Measurements from ENCODE around the gene PARM1.

DNA sequence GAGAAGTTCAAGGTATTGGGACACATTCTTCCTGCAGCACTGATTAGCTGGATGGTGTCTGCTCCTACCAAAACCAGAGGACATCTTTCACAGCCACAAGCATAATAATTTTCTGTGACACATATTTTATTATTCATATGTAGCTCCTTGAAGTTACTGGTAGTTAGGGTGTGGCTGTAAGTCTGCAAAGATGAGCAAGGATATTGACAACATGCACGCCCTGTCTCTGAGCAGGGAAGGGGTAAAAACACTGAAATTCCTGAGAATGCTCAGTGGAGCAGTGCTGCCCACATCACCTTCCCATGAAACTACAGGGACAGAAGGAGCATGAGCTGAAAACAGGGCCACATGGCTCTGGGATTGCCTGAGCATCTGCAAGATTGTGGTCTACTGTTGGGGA is 38.9 kb downstream of the PARM1 start:
- TF ChIP-seq RCOR1 (IDR thresholded peaks at IDR 0.05; ENCODE audit: insufficient replicate concordance, low read length) (no peak), POLR2A (IDR thresholded peaks at IDR 0.05; ENCODE audit: low read depth, low read length) (no peak), CTCF (conservative IDR thresholded peaks at IDR 0.05; ENCODE audit: low read depth, low read length) (no peak), BHLHE40 (IDR thresholded peaks at IDR 0.05; ENCODE audit: low read depth, low read length) (no peak), MXI1 (IDR thresholded peaks at IDR 0.05; ENCODE audit: borderline replicate concordance, low read depth, low read length) (no peak), RAD21 (IDR thresholded peaks at IDR 0.05; ENCODE audit: low read length) (no peak)
